HG03469 (cell line): ENCODE data around the gene CDK13.
"Not testable (repeated sequence)": the region's sequence is repeated elsewhere in the genome, so short reads cannot be mapped to it uniquely, and the experiment has no call there.

Experiments
- ATAC-seq: cut with Tn5 transposase; IDR thresholded peaks from one replicate; pipeline ENCODE4 v1.9.1; 2021; ENCODE audit warnings: mild to moderate bottlenecking, moderate library complexity, moderate number of reproducible peaks; ENCODE audit not compliant: unreplicated experiment

The CDK13 gene

GRCh38 chr7:40145596-40146130, 195.6 kb downstream of the CDK13 start:
- not testable (repeated sequence) for ATAC-seq

- ATAC-seq, result no peak
Observed at GRCh38 chr7:40147371-40148246, 197.6 kb downstream of the CDK13 start.

GRCh38 chr7:40148247-40148580, 198.2 kb downstream of the CDK13 start:
- not testable (repeated sequence) for ATAC-seq

- ATAC-seq, result no peak
Observed at GRCh38 chr7:40148671-40149070, 198.6 kb downstream of the CDK13 start.
